OCI-LY1 (cell line): ENCODE data around the gene ZDHHC14.

Experiments used
- H2AFZ ChIP-seq: fragments of 200-600 bp; sonication (generic), shearing (Covaris generic); 2 replicates; pipeline ENCODE4 v1.6.0; 2014; ENCODE audit warnings: antibody characterized with exemption, mild to moderate bottlenecking, low read length
- H3F3A ChIP-seq: fragments of 200-600 bp; sonication (generic), shearing (Covaris generic); 2 replicates; pipeline ENCODE4 v1.6.0; 2014; ENCODE audit warnings: mild to moderate bottlenecking, antibody characterized with exemption, low read length, moderate library complexity; ENCODE audit not compliant: insufficient read depth
- H3K27ac ChIP-seq: fragments of 200-600 bp; sonication (generic); 2 replicates; pipeline ENCODE4 v1.5.1; 2014; ENCODE audit warnings: low read length, mixed run types, mild to moderate bottlenecking, low read depth; ENCODE audit not compliant: poor library complexity, severe bottlenecking
- H3K27me3 ChIP-seq: fragments of 200-600 bp; sonication (generic); 2 replicates; pipeline ENCODE4 v1.6.0; 2014; ENCODE audit warnings: antibody characterized with exemption, mild to moderate bottlenecking, low read length, moderate library complexity; ENCODE audit not compliant: insufficient read depth
- H3K36me3 ChIP-seq: fragments of 200-600 bp; sonication (generic); 2 replicates; pipeline ENCODE4 v1.6.1; 2014; ENCODE audit warnings: mild to moderate bottlenecking, antibody characterized with exemption, low read length, moderate library complexity, mixed read lengths; ENCODE audit not compliant: insufficient read depth
- H3K4me1 ChIP-seq: fragments of 200-600 bp; sonication (generic); 2 replicates; pipeline ENCODE4 v1.5.1; 2014; ENCODE audit warnings: mild to moderate bottlenecking, low read length, moderate library complexity; ENCODE audit not compliant: insufficient read depth, severe bottlenecking
- H3K4me2 ChIP-seq: fragments of 200-600 bp; sonication (generic), shearing (Covaris generic); 2 replicates; pipeline ENCODE4 v1.6.1; 2014; ENCODE audit warnings: low read length
- H3K4me3 ChIP-seq: fragments of 200-600 bp; sonication (generic); 2 replicates; pipeline ENCODE4 v1.5.1; 2014; ENCODE audit warnings: low read length, low read depth, mild to moderate bottlenecking, mixed read lengths; ENCODE audit not compliant: poor library complexity, severe bottlenecking
- H3K79me2 ChIP-seq: fragments of 200-600 bp; shearing (Covaris generic); 2 replicates; pipeline ENCODE4 v1.6.1; 2016; ENCODE audit warnings: mixed run types, low read length, mixed read lengths; ENCODE audit not compliant: insufficient read depth
- H3K9ac ChIP-seq: fragments of 200-600 bp; sonication (generic), shearing (Covaris generic); 2 replicates; pipeline ENCODE4 v1.6.1; 2014; ENCODE audit warnings: mild to moderate bottlenecking, low read length, mixed read lengths
- H3K9me2 ChIP-seq: fragments of 200-600 bp; sonication (generic), shearing (Covaris generic); 2 replicates; pipeline ENCODE4 v1.6.1; 2014; ENCODE audit warnings: low read depth, mild to moderate bottlenecking, low read length, mixed read lengths
- H3K9me3 ChIP-seq: fragments of 200-600 bp; shearing (Covaris generic); 2 replicates; pipeline ENCODE4 v1.6.1; 2014; ENCODE audit warnings: low read length, mixed read lengths
- H4K20me1 ChIP-seq: fragments of 200-600 bp; sonication (generic), shearing (Covaris generic); 2 replicates; pipeline ENCODE4 v1.6.0; 2016; ENCODE audit warnings: mild to moderate bottlenecking, low read length; ENCODE audit not compliant: insufficient read depth
- EZH2 ChIP-seq: fragments of 200-600 bp; sonication (generic), shearing (Covaris generic); IDR thresholded peaks from 2 replicates; pipeline ENCODE4 v1.8.0; 2017; ENCODE audit warnings: borderline replicate concordance, mixed run types, mild to moderate bottlenecking, antibody characterized with exemption, low read length, moderate library complexity, mixed read lengths
- TF ChIP-seq, protein P1 (sequence below): fragments of 200-600 bp; sonication (generic), shearing (Covaris generic); IDR thresholded peaks from 2 replicates; pipeline ENCODE4 v1.5.1; 2017; ENCODE audit warnings: mild to moderate bottlenecking, antibody characterized with exemption, low read length, moderate library complexity, mixed read lengths

Gene ZDHHC14

DNA sequence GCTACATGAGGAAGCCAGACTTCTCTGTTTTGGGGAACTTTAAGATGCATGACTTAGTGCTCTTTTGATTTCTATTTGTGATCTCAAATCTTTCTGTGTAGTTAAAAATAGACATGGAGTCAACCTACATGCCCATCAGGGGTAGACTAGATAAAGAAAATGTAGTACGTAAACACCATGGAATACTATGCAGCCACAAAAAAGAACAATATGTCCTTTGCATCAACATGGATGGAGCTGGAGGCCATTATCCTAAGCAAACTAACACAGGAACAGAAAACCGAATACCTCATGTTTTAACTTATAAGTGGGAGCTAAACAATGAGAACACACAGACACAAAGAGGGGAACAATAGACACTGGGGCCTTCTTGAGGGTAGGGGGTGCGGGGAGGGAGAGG is 102.8 kb downstream of the ZDHHC14 start:
- no peaks in the 10 kb centered on the region; the same call in 1 of the 2 replicates for H3K27me3 ChIP-seq
- H3K9ac ChIP-seq, result no peak overlapping the region
- no peaks in the 10 kb centered on the region for H3K9me3 ChIP-seq
- H3F3A ChIP-seq, result no peaks in the 10 kb centered on the region
- no peaks in the 10 kb centered on the region for H3K9me2 ChIP-seq
- no peaks in the 10 kb centered on the region for H3K36me3 ChIP-seq
- H3K27ac ChIP-seq, result no peak overlapping the region
- no peaks in the 10 kb centered on the region for H4K20me1 ChIP-seq
- no peak for TF ChIP-seq EZH2
- TF ChIP-seq, protein P1, sequence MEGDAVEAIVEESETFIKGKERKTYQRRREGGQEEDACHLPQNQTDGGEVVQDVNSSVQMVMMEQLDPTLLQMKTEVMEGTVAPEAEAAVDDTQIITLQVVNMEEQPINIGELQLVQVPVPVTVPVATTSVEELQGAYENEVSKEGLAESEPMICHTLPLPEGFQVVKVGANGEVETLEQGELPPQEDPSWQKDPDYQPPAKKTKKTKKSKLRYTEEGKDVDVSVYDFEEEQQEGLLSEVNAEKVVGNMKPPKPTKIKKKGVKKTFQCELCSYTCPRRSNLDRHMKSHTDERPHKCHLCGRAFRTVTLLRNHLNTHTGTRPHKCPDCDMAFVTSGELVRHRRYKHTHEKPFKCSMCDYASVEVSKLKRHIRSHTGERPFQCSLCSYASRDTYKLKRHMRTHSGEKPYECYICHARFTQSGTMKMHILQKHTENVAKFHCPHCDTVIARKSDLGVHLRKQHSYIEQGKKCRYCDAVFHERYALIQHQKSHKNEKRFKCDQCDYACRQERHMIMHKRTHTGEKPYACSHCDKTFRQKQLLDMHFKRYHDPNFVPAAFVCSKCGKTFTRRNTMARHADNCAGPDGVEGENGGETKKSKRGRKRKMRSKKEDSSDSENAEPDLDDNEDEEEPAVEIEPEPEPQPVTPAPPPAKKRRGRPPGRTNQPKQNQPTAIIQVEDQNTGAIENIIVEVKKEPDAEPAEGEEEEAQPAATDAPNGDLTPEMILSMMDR, result no peak
- H3K4me2 ChIP-seq, result no peak overlapping the region
- no peaks in the 10 kb centered on the region for H3K4me1 ChIP-seq
- no peak overlapping the region for H2AFZ ChIP-seq
- H3K79me2 ChIP-seq, result no peaks in the 10 kb centered on the region
- H3K4me3 ChIP-seq, result no peak overlapping the region

DNA sequence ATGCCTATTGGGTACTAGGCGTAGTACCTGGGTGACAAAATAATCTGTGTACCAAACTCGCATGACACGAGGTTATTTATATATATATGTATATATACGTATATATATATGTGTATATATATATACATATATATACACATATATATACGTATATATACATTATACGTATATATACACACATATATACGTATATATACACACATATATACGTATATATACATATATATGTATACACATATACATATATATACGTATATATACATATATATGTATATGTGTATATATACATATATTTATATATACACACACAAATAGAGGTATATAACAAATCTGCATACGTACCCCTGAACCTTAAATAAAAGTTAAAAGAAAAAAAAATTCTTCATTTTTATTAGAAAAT is 103.2 kb downstream of the ZDHHC14 start:
- Histone ChIP-seq H3K4me3 (no peak overlapping the region), H3K4me2 (no peak overlapping the region), H3F3A (no peaks in the 10 kb centered on the region), H3K27ac (no peak overlapping the region), H4K20me1 (no peaks in the 10 kb centered on the region), H3K9me2 (no peaks in the 10 kb centered on the region), H2AFZ (no peak overlapping the region), H3K79me2 (no peaks in the 10 kb centered on the region), H3K36me3 (no peaks in the 10 kb centered on the region), H3K9me3 (no peaks in the 10 kb centered on the region), H3K27me3 (no peaks in the 10 kb centered on the region; the same call in 1 of the 2 replicates), H3K4me1 (no peaks in the 10 kb centered on the region), H3K9ac (no peak overlapping the region)
- TF ChIP-seq, protein P1, result no peak
- no peak for TF ChIP-seq EZH2

- Histone ChIP-seq H3K4me2 (no peak overlapping the region), H3K9me3 (no peaks in the 10 kb centered on the region), H3K4me1 (no peaks in the 10 kb centered on the region), H2AFZ (no peak overlapping the region), H3K9ac (no peak overlapping the region), H4K20me1 (no peaks in the 10 kb centered on the region), H3K36me3 (no peaks in the 10 kb centered on the region), H3K79me2 (no peaks in the 10 kb centered on the region), H3F3A (no peaks in the 10 kb centered on the region), H3K9me2 (no peaks in the 10 kb centered on the region), H3K27ac (no peak overlapping the region), H3K27me3 (no peaks in the 10 kb centered on the region; the same call in 1 of the 2 replicates), H3K4me3 (no peak overlapping the region)
- no peak for TF ChIP-seq EZH2
- TF ChIP-seq, protein P1, result no peak
Measured at GRCh38 chr6:157486572-157486971, 105.6 kb downstream of the ZDHHC14 start.
